Glutamatergic neuron (in vitro differentiated cells): ENCODE measurements around the gene MLN. TPM values are rescaled to one million over a fixed set of nuclear protein-coding genes. Genes with fewer than 3 reads are reported as not detected.

ENCODE experiments used
- DNase-seq: peaks from one replicate; pipeline ENCODE4 v3.0.0; 2022
- H3K27ac Mint-ChIP-seq: one replicate; pipeline ENCODE4 v1.8.0; 2020; ENCODE audit warnings: mild to moderate bottlenecking, mixed read lengths, inconsistent platforms; ENCODE audit not compliant: unreplicated experiment
- H3K27me3 Mint-ChIP-seq: one replicate; pipeline ENCODE4 v1.8.0; 2020; ENCODE audit warnings: mild to moderate bottlenecking, moderate library complexity, mixed read lengths, inconsistent platforms; ENCODE audit not compliant: unreplicated experiment
- H3K36me3 Mint-ChIP-seq: one replicate; pipeline ENCODE4 v1.8.0; 2020; ENCODE audit warnings: mild to moderate bottlenecking, mixed read lengths, inconsistent platforms; ENCODE audit not compliant: unreplicated experiment
- H3K4me1 Mint-ChIP-seq: one replicate; pipeline ENCODE4 v1.8.0; 2020; ENCODE audit warnings: mild to moderate bottlenecking, low read depth, mixed read lengths, inconsistent platforms; ENCODE audit not compliant: unreplicated experiment
- H3K4me3 Mint-ChIP-seq: one replicate; pipeline ENCODE4 v1.8.0; 2020; ENCODE audit warnings: mild to moderate bottlenecking, mixed read lengths, inconsistent platforms; ENCODE audit not compliant: unreplicated experiment
- H3K9me3 Mint-ChIP-seq: one replicate; pipeline ENCODE4 v1.8.0; 2020; ENCODE audit warnings: mild to moderate bottlenecking, moderate library complexity, mixed read lengths, inconsistent platforms; ENCODE audit not compliant: unreplicated experiment
- CTCF ChIP-seq: fragments of 200-600 bp; sonication (generic); IDR thresholded peaks from one replicate; pipeline ENCODE4 v1.5.0; 2021; ENCODE audit not compliant: partially characterized antibody, unreplicated experiment
- total RNA-seq: library from RNA; stranded (reverse); fragmentation: NEBNext Ultra II Directional; extraction: Animal tissue kit (Norgen Biotek cat#: 25700); gene quantifications from one replicate; pipeline ENCODE4 v1.2.1, GENCODE V29; 2021; ENCODE audit not compliant: unreplicated experiment

The MLN gene
- total RNA-seq, 1 donor from 2014 or later, result not detected

GRCh38 chr6:33765368-33765767 is 38.4 kb downstream of the MLN start:
- DNase-seq, result no peak
- H3K9me3 Mint-ChIP-seq, result no peaks in the 10 kb centered on the region
- peaks cover 7% of the 10 kb centered on the region for H3K27me3 Mint-ChIP-seq
- H3K36me3 Mint-ChIP-seq, result no peaks in the 10 kb centered on the region
- H3K4me3 Mint-ChIP-seq, result no peak overlapping the region
- no peak for TF ChIP-seq CTCF
- H3K4me1 Mint-ChIP-seq, result peaks cover 11% of the 10 kb centered on the region
- no peak overlapping the region for H3K27ac Mint-ChIP-seq

GRCh38 chr6:33764036-33764435 is 39.8 kb downstream of the MLN start:
- Mint-ChIP-seq H3K4me3 (no peak overlapping the region), H3K36me3 (no peaks in the 10 kb centered on the region), H3K27ac (no peak overlapping the region), H3K27me3 (peaks cover 7% of the 10 kb centered on the region), H3K9me3 (no peaks in the 10 kb centered on the region), H3K4me1 (peaks cover 4% of the 10 kb centered on the region)
- TF ChIP-seq CTCF, result no peak
- DNase-seq, result no peak

- no peaks in the 10 kb centered on the region for H3K36me3 Mint-ChIP-seq
- no peaks in the 10 kb centered on the region for H3K9me3 Mint-ChIP-seq
- DNase-seq, result no peak
- no peak for TF ChIP-seq CTCF
- H3K4me1 Mint-ChIP-seq, result peaks cover 3% of the 10 kb centered on the region
- H3K27me3 Mint-ChIP-seq, result peaks cover 7% of the 10 kb centered on the region
- no peak overlapping the region for H3K4me3 Mint-ChIP-seq
- no peak overlapping the region for H3K27ac Mint-ChIP-seq
Measured at GRCh38 chr6:33763483-33763882, 40.3 kb downstream of the MLN start.

DNA sequence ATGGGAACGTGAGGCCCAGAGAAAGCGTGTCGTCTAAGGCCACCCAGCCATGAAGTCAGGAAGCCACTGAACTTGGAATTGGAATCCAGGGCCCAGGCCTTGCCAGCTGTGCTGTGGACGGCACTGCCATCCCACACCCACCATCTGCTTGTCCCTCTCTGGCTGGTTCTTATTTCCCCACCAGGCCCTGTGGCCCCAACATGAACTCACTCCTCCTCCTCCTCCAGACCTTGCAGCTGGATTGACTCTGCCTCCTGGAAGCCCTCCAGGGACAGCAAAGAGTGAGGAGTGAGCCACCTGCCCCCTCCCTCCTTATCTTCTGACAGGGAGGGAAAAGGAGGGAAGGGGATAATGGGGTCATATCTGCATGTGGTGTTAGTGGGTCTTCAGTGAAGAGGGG is 41.1 kb downstream of the MLN start:
- Mint-ChIP-seq H3K27me3 (peaks cover 7% of the 10 kb centered on the region), H3K36me3 (no peaks in the 10 kb centered on the region), H3K4me1 (peaks cover 3% of the 10 kb centered on the region), H3K9me3 (no peaks in the 10 kb centered on the region), H3K27ac (no peak overlapping the region), H3K4me3 (no peak overlapping the region)
- no peak for DNase-seq
- TF ChIP-seq CTCF, result no peak

- Mint-ChIP-seq H3K27ac (no peak overlapping the region), H3K4me3 (no peak overlapping the region), H3K36me3 (no peaks in the 10 kb centered on the region), H3K27me3 (peaks cover 7% of the 10 kb centered on the region), H3K9me3 (no peaks in the 10 kb centered on the region), H3K4me1 (peaks cover 3% of the 10 kb centered on the region)
- peak; percentile 26 for TF ChIP-seq CTCF
- peak; percentile 73 for DNase-seq
Measured at GRCh38 chr6:33761922-33762629, 41.7 kb downstream of the MLN start.
